ENCODE data around the gene ATG13.

DNA sequence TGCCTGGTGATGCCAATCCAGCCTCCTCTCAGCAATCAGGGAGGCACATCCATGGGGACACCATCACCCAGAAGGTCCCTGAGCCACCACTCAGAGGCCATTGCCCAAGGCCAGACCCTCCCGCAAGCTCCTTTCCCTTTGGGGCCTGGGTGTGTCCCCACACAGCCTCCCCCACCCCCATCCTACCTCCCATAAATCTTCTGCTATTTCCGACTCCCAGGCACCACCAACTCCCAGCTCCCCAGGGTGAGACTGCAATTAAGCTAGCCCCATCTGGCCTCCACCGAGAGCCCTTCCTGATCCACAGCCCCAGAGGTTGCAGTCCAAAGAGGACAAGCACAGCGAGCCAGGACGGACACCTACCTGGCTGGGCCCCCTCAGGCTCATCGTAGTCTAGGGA lies 76.7 kb downstream of the ATG13 start:
- TF ChIP-seq, protein P1, sequence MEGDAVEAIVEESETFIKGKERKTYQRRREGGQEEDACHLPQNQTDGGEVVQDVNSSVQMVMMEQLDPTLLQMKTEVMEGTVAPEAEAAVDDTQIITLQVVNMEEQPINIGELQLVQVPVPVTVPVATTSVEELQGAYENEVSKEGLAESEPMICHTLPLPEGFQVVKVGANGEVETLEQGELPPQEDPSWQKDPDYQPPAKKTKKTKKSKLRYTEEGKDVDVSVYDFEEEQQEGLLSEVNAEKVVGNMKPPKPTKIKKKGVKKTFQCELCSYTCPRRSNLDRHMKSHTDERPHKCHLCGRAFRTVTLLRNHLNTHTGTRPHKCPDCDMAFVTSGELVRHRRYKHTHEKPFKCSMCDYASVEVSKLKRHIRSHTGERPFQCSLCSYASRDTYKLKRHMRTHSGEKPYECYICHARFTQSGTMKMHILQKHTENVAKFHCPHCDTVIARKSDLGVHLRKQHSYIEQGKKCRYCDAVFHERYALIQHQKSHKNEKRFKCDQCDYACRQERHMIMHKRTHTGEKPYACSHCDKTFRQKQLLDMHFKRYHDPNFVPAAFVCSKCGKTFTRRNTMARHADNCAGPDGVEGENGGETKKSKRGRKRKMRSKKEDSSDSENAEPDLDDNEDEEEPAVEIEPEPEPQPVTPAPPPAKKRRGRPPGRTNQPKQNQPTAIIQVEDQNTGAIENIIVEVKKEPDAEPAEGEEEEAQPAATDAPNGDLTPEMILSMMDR (conservative IDR thresholded peaks at IDR 0.05): no peak
- no peak for TF ChIP-seq EZH2 (IDR thresholded peaks at IDR 0.05; ENCODE audit: low read depth)

Data from PC-9 (cell line).